Breast epithelium (tissue), 3 donors: ENCODE measurements around the gene ANKRD49.

Experiments
- POLR2A ChIP-seq: fragments of 450-650 bp; IDR thresholded peaks from one replicate; pipeline ENCODE4 v1.6.1; 2016; ENCODE audit warnings: antibody characterized with exemption, mild to moderate bottlenecking, moderate library complexity
- TF ChIP-seq, protein P1 (sequence below), 3 donors: fragments of 450-650 bp; IDR thresholded peaks; one replicate each; pipeline ENCODE4 v1.5.1; 2016 to 2017; ENCODE audit warnings: antibody characterized with exemption in 3 of 3, mild to moderate bottlenecking in 3 of 3, moderate library complexity in 3 of 3

GRCh38 chr11:94525546-94526324 is 32.0 kb downstream of the ANKRD49 start:
- no peak for TF ChIP-seq POLR2A
- TF ChIP-seq, protein P1, sequence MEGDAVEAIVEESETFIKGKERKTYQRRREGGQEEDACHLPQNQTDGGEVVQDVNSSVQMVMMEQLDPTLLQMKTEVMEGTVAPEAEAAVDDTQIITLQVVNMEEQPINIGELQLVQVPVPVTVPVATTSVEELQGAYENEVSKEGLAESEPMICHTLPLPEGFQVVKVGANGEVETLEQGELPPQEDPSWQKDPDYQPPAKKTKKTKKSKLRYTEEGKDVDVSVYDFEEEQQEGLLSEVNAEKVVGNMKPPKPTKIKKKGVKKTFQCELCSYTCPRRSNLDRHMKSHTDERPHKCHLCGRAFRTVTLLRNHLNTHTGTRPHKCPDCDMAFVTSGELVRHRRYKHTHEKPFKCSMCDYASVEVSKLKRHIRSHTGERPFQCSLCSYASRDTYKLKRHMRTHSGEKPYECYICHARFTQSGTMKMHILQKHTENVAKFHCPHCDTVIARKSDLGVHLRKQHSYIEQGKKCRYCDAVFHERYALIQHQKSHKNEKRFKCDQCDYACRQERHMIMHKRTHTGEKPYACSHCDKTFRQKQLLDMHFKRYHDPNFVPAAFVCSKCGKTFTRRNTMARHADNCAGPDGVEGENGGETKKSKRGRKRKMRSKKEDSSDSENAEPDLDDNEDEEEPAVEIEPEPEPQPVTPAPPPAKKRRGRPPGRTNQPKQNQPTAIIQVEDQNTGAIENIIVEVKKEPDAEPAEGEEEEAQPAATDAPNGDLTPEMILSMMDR (IDR thresholded peaks at IDR 0.05): no peak
